ENCODE data around the gene CASK. TPM values are rescaled to one million over a fixed set of nuclear protein-coding genes. Genes with fewer than 3 reads are reported as not detected.

The CASK gene
- total RNA-seq, 1 experiment from 2014 or later = 29.4 TPM

- H3K4me1 ChIP-seq (replicated peaks; ENCODE audit: insufficient read depth) = no peaks in the 10 kb centered on the region
- CTCF ChIA-PET = no interaction called here
- no peak for DNase-seq
- no peak overlapping the region for H3K4me3 ChIP-seq
- H3K27me3 ChIP-seq (ENCODE audit: insufficient read depth, low read depth) = no peaks in the 10 kb centered on the region
- no peak overlapping the region for H3K27ac ChIP-seq
- H4K20me1 ChIP-seq (ENCODE audit: insufficient read depth) = no peaks in the 10 kb centered on the region
- H3K9me3 ChIP-seq (ENCODE audit: insufficient read depth, low read depth) = no peaks in the 10 kb centered on the region
- no peaks in the 10 kb centered on the region for H3F3A ChIP-seq (ENCODE audit: insufficient read depth, low read depth)
- H3K4me2 ChIP-seq = no peak overlapping the region
- POLR2A ChIA-PET (ENCODE audit: unreplicated experiment) = no interaction called here
- H3K9me2 ChIP-seq (ENCODE audit: insufficient read depth) = no peaks in the 10 kb centered on the region
- TF ChIP-seq CTCF (conservative IDR thresholded peaks at IDR 0.05) (no peak), EZH2 (IDR thresholded peaks at IDR 0.05; ENCODE audit: low read depth) (no peak)
- H3K36me3 ChIP-seq (ENCODE audit: low read depth) = no peaks in the 10 kb centered on the region
- no peaks in the 10 kb centered on the region for H3K79me2 ChIP-seq (ENCODE audit: low read depth)
- intact Hi-C loops (cut with micrococcal nuclease; ENCODE audit: unreplicated experiment) = no loop called here
- no TSS peak for BruUV-seq (replicated peaks)
- H2AFZ ChIP-seq = no peak overlapping the region
Observed at GRCh38 chrX:41580423-41581064, 342.8 kb downstream of the CASK start.

- Histone ChIP-seq H3K9me3 (ENCODE audit: insufficient read depth, low read depth) (no peaks in the 10 kb centered on the region), H3K27ac (no peak overlapping the region), H3K4me3 (no peak overlapping the region), H4K20me1 (ENCODE audit: insufficient read depth) (no peaks in the 10 kb centered on the region), H3K79me2 (ENCODE audit: low read depth) (no peaks in the 10 kb centered on the region), H3K27me3 (ENCODE audit: insufficient read depth, low read depth) (no peaks in the 10 kb centered on the region), H2AFZ (no peak overlapping the region), H3K4me1 (replicated peaks; ENCODE audit: insufficient read depth) (no peaks in the 10 kb centered on the region), H3K36me3 (ENCODE audit: low read depth) (no peaks in the 10 kb centered on the region), H3F3A (ENCODE audit: insufficient read depth, low read depth) (no peaks in the 10 kb centered on the region), H3K9me2 (ENCODE audit: insufficient read depth) (no peaks in the 10 kb centered on the region), H3K4me2 (no peak overlapping the region)
- ChIA-PET CTCF (no interaction called here), POLR2A (ENCODE audit: unreplicated experiment) (no interaction called here)
- DNase-seq = no peak
- intact Hi-C loops (cut with micrococcal nuclease; ENCODE audit: unreplicated experiment) = no loop called here
- TF ChIP-seq EZH2 (IDR thresholded peaks at IDR 0.05; ENCODE audit: low read depth) = no peak
- no peak for TF ChIP-seq CTCF (conservative IDR thresholded peaks at IDR 0.05)
- no TSS peak for BruUV-seq (replicated peaks)
Observed at GRCh38 chrX:41563876-41564275, 359.5 kb downstream of the CASK start.

- no peak for DNase-seq
- H3K36me3 ChIP-seq (ENCODE audit: low read depth) = no peaks in the 10 kb centered on the region
- no peak overlapping the region for H3K27ac ChIP-seq
- H3F3A ChIP-seq (ENCODE audit: insufficient read depth, low read depth) = no peaks in the 10 kb centered on the region
- H3K27me3 ChIP-seq (ENCODE audit: insufficient read depth, low read depth) = no peaks in the 10 kb centered on the region
- no peaks in the 10 kb centered on the region for H3K9me2 ChIP-seq (ENCODE audit: insufficient read depth)
- H3K79me2 ChIP-seq (ENCODE audit: low read depth) = no peaks in the 10 kb centered on the region
- ChIA-PET POLR2A (ENCODE audit: unreplicated experiment) (no interaction called here), CTCF (no interaction called here)
- H3K4me2 ChIP-seq = no peak overlapping the region
- no peak for TF ChIP-seq CTCF (conservative IDR thresholded peaks at IDR 0.05)
- no peak for TF ChIP-seq EZH2 (IDR thresholded peaks at IDR 0.05; ENCODE audit: low read depth)
- H3K4me1 ChIP-seq (replicated peaks; ENCODE audit: insufficient read depth) = no peaks in the 10 kb centered on the region
- H2AFZ ChIP-seq = no peak overlapping the region
- intact Hi-C loops (cut with micrococcal nuclease; ENCODE audit: unreplicated experiment) = no loop called here
- H3K4me3 ChIP-seq = no peak overlapping the region
- no peaks in the 10 kb centered on the region for H4K20me1 ChIP-seq (ENCODE audit: insufficient read depth)
- BruUV-seq (replicated peaks) = no TSS peak
- no peaks in the 10 kb centered on the region for H3K9me3 ChIP-seq (ENCODE audit: insufficient read depth, low read depth)
Observed at GRCh38 chrX:41561045-41561444, 362.3 kb downstream of the CASK start.

All from PC-9 (cell line).